22Rv1 (cell line): ENCODE measurements around the gene EHMT1.

Experiments used
- H3K27ac ChIP-seq: fragments of 450-650 bp; 2 replicates; pipeline ENCODE4 v1.5.1; 2017
- CTCF ChIP-seq: fragments of 450-650 bp; IDR thresholded peaks from 2 replicates; pipeline ENCODE4 v1.5.1; 2017; ENCODE audit warnings: mild to moderate bottlenecking
- ZFX ChIP-seq: fragments of 450-650 bp; IDR thresholded peaks from 2 replicates; pipeline ENCODE4 v1.6.1; 2017; ENCODE audit warnings: antibody characterized with exemption, borderline replicate concordance

EHMT1 gene

DNA sequence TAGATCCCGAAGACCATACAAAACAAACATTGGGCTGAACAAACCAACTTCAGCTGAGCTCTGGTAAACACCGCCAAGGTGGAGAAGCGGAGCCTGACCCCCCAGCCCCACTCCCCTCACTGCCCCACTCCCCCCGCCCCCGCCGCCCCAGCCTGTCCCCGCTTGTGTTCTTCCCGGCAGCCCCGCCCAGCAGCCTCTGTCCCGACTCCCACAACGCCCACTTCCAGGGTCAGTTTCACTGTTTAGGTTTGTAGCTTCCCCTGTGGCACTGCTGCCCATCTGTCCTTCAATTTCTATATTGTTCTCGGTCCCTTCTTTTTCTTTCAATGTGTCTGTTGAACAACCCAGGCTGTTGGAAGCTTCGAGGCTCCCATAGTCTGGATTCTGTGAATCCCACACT, 146.7 kb downstream of the EHMT1 start:
- TF ChIP-seq CTCF (no peak), ZFX (no peak)
- H3K27ac ChIP-seq, result no peak overlapping the region

GRCh38 chr9:137771580-137771979, 152.8 kb downstream of the EHMT1 start:
- no peak for TF ChIP-seq ZFX
- TF ChIP-seq CTCF, result no peak
- no peak overlapping the region for H3K27ac ChIP-seq

DNA sequence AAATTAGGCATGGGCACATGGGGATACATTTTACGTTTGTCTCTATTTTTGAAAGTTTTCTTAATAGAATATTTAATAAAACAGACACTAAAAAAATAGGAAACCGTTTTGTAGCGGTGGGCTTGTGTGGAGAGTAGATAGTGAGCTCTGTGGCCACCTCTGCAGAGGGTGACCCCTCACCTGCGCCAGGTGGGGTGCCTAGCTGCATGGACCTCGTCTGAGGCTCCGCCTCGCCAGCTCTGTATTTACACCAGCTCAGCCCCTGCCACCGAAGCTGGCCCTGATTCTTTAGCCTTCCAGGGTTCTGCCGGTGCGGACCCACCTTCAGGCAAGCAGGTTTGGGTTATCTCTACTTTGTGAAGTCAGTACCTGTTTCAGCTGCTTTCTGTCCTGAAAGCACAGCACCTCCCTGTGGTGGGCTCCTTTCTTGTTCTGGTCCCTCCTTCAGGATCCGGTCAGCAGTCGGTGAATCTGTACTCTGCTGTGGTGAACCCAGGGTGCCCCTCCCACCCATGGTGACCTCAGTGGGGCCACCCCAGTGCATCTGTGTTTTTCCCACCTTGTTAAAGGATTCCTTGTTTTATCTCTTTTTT, 153.6 kb downstream of the EHMT1 start:
- no peak overlapping the region for H3K27ac ChIP-seq
- TF ChIP-seq CTCF (no peak), ZFX (no peak)

- H3K27ac ChIP-seq, result no peak overlapping the region
- no peak for TF ChIP-seq CTCF
- no peak for TF ChIP-seq ZFX
Measured at GRCh38 chr9:137774775-137775386, 156.1 kb downstream of the EHMT1 start.

GRCh38 chr9:137776306-137776995, 157.6 kb downstream of the EHMT1 start:
- TF ChIP-seq ZFX (no peak), CTCF (no peak)
- no peak overlapping the region for H3K27ac ChIP-seq

DNA sequence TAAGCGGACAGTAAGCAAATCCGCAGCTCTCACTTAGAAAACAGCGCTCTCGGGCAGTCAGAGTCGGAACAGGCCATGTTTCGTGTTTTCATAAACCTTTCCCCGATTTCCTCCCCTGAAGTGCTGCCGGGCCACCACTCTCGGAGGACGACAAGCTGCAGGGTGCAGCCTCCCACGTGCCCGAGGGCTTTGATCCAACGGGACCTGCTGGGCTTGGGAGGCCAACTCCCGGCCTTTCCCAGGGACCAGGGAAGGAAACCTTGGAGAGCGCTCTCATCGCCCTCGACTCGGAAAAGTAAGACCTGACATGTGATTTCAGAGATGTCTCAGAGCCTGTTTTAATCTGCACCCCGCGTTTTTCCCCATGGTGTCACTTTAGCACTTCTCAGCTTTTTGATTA, 159.0 kb downstream of the EHMT1 start:
- H3K27ac ChIP-seq, result no peak overlapping the region
- TF ChIP-seq ZFX (no peak), CTCF (no peak)

DNA sequence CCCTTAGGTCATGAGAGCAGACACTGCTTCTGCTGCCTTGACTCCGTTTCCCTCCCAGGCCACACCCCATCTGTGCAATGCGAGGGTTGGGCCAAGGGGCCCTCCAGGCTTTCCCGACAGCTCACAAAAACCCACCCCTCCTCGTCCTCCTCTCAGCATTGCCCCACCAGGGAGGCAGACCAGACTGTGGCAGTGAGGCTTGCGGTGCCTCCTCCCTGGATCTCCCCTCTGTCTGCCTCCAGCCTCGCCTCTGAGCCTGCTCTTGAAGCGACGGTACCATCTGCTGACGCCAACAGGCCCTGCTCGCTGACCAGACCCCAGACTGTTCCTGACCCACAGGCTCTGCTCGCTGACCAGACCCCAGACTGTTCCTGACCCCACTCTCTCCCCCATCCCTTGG, 159.5 kb downstream of the EHMT1 start:
- TF ChIP-seq ZFX, result no peak
- no peak for TF ChIP-seq CTCF
- H3K27ac ChIP-seq, result no peak overlapping the region
